Osteoblast (primary cell): ENCODE results near the gene TMEM181. TPM values are rescaled to one million over a fixed set of nuclear protein-coding genes. Genes with fewer than 3 reads are reported as not detected.

Experiments
- DNase-seq: peaks from one replicate; pipeline ENCODE4 v3.0.0; 2011; ENCODE audit warnings: low spot score, mixed read lengths; ENCODE audit not compliant: insufficient read length; ENCODE audit errors: missing footprints
- H2AFZ ChIP-seq: 2 replicates; pipeline ENCODE4 v1.6.0; 2011; ENCODE audit warnings: mild to moderate bottlenecking, low read length
- H3K27ac ChIP-seq: 2 replicates; pipeline ENCODE4 v1.5.1; 2011; ENCODE audit warnings: mild to moderate bottlenecking, low read depth, low read length, moderate library complexity
- H3K27me3 ChIP-seq: 2 replicates; pipeline ENCODE4 v1.6.0; 2012; ENCODE audit warnings: mild to moderate bottlenecking, control low read depth, inconsistent platforms, low read length, moderate library complexity; ENCODE audit not compliant: insufficient read depth
- H3K36me3 ChIP-seq: 2 replicates; pipeline ENCODE4 v1.5.1; 2011; ENCODE audit warnings: mild to moderate bottlenecking, low read length, control low read depth, moderate library complexity; ENCODE audit not compliant: insufficient read depth
- H3K4me1 ChIP-seq: 2 replicates; pipeline ENCODE4 v1.5.1; 2011; ENCODE audit warnings: mild to moderate bottlenecking, low read length, control low read depth, moderate library complexity; ENCODE audit not compliant: insufficient read depth
- H3K4me2 ChIP-seq: 2 replicates; pipeline ENCODE4 v1.6.0; 2011; ENCODE audit warnings: mild to moderate bottlenecking, low read length; ENCODE audit not compliant: insufficient read depth
- H3K4me3 ChIP-seq: fragments of 200-600 bp; sonication (generic); 3 replicates; pipeline ENCODE4 v1.5.1; 2012; ENCODE audit warnings: mild to moderate bottlenecking, low read length, inconsistent platforms; ENCODE audit not compliant: insufficient read depth
- H3K79me2 ChIP-seq: 2 replicates; pipeline ENCODE4 v1.6.0; 2012; ENCODE audit warnings: mild to moderate bottlenecking, low read length, control low read depth, inconsistent platforms; ENCODE audit not compliant: insufficient read depth
- H3K9me3 ChIP-seq: 2 replicates; pipeline ENCODE4 v1.5.1; 2011; ENCODE audit warnings: low read depth, low read length, control low read depth
- H4K20me1 ChIP-seq: 2 replicates; pipeline ENCODE4 v1.6.0; 2012; ENCODE audit warnings: mild to moderate bottlenecking, low read length, control low read depth; ENCODE audit not compliant: insufficient read depth
- CTCF ChIP-seq: IDR thresholded peaks from 2 replicates; pipeline ENCODE4 v1.5.1; 2011; ENCODE audit warnings: mild to moderate bottlenecking, low read depth, low read length, moderate library complexity; ENCODE audit errors: extremely low read depth
- total RNA-seq: library from RNA; depleted of rRNA; stranded (reverse); fragments of >200 nt; gene quantifications from 2 replicates; pipeline ENCODE4 v1.2.3, GENCODE V29; 2012

The TMEM181 gene
- total RNA-seq, 1 donor, result 43.8 TPM

GRCh38 chr6:158634695-158635426 lies 75.0 kb downstream of the TMEM181 start:
- H3K36me3 ChIP-seq, result peaks cover 44% of the 10 kb centered on the region
- TF ChIP-seq CTCF, result no peak
- peaks cover 29% of the 10 kb centered on the region for H3K4me1 ChIP-seq
- H3K4me3 ChIP-seq, result no peak overlapping the region
- peaks cover 36% of the 10 kb centered on the region for H3K79me2 ChIP-seq
- H3K27ac ChIP-seq, result peak overlapping the region; percentile 19
- no peaks in the 10 kb centered on the region for H3K9me3 ChIP-seq
- H4K20me1 ChIP-seq, result peaks cover 5% of the 10 kb centered on the region
- no peak for DNase-seq
- H2AFZ ChIP-seq, result no peak overlapping the region
- H3K4me2 ChIP-seq, result no peak overlapping the region
- H3K27me3 ChIP-seq, result no peaks in the 10 kb centered on the region

DNA sequence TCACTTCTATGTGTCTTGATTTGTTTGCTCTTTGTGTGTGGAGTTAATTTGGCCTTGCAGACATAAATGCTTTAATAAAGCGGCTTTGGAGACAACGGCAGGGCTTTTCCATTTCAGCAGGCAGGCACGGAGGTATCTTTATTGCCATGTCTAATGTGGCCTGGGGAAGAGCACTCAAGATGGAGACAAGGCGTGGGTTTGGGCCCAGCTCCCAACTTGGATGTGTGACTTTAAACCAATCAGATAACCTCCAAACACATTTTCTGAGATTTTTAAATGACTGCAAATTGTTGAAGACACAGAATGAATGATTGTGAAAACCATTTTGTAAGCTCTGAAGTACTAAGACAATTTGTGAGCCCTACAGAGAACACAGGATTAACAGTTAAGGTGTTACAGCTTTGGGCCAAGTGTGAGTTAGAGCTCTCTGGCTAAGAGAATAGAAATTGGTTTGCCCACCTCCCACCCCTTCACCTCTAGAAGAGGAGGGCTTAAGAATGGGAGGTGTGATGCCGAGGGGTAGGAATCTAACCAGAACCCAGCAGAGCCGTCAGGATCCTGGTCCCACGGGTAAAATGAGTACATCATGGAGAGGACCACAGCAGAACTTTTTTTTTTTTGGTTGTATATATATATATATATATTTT lies 75.7 kb downstream of the TMEM181 start:
- H3K4me1 ChIP-seq, result peaks cover 29% of the 10 kb centered on the region
- no peaks in the 10 kb centered on the region for H3K9me3 ChIP-seq
- DNase-seq, result no peak
- H3K27ac ChIP-seq, result no peak overlapping the region
- H3K27me3 ChIP-seq, result no peaks in the 10 kb centered on the region
- peaks cover 7% of the 10 kb centered on the region for H4K20me1 ChIP-seq
- no peak overlapping the region for H3K4me3 ChIP-seq
- H3K79me2 ChIP-seq, result peaks cover 43% of the 10 kb centered on the region
- no peak for TF ChIP-seq CTCF
- no peak overlapping the region for H3K4me2 ChIP-seq
- no peak overlapping the region for H2AFZ ChIP-seq
- H3K36me3 ChIP-seq, result peaks cover 49% of the 10 kb centered on the region

- H3K79me2 ChIP-seq, result peaks cover 54% of the 10 kb centered on the region
- H2AFZ ChIP-seq, result no peak overlapping the region
- no peaks in the 10 kb centered on the region for H3K27me3 ChIP-seq
- H3K27ac ChIP-seq, result no peak overlapping the region
- H3K4me2 ChIP-seq, result no peak overlapping the region
- no peak for DNase-seq
- peaks cover 23% of the 10 kb centered on the region for H3K4me1 ChIP-seq
- peaks cover 52% of the 10 kb centered on the region for H3K36me3 ChIP-seq
- peaks cover 11% of the 10 kb centered on the region for H4K20me1 ChIP-seq
- no peak overlapping the region for H3K4me3 ChIP-seq
- H3K9me3 ChIP-seq, result no peaks in the 10 kb centered on the region
- no peak for TF ChIP-seq CTCF
Measured at GRCh38 chr6:158636778-158637177, 76.9 kb downstream of the TMEM181 start.

DNA sequence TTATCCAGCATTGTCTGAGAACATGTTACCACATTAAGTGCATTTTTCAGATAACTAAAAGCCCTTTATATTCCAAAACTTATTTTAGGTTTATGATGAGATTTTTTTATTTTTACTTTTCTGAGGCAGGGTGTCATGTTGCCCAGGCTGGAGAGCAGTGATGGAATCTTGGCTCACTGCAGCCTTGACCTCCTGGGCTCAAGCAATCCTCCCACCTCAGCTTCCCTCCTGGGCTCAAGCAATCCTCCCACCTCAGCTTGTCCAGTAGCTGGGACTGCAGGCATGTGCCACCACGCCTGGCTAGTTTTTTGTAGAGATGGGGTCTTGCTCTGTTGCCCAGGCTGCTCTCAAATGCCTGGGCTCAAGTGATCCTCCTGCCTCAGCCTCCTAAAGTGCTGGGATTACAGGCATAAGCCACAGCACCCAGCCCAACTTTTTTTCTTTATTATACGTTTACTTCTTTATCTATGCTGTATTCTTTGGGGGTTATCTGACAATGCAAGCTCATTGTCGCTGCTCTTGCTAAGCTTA lies 78.5 kb downstream of the TMEM181 start:
- no peak overlapping the region for H3K4me2 ChIP-seq
- peaks cover 46% of the 10 kb centered on the region for H3K36me3 ChIP-seq
- no peak overlapping the region for H2AFZ ChIP-seq
- peak overlapping the region; percentile 2 for H3K27ac ChIP-seq
- no peak for DNase-seq
- H3K27me3 ChIP-seq, result no peaks in the 10 kb centered on the region
- peaks cover 59% of the 10 kb centered on the region for H3K79me2 ChIP-seq
- H3K4me3 ChIP-seq, result no peak overlapping the region
- TF ChIP-seq CTCF, result no peak
- H3K9me3 ChIP-seq, result no peaks in the 10 kb centered on the region
- peaks cover 29% of the 10 kb centered on the region for H3K4me1 ChIP-seq
- peaks cover 18% of the 10 kb centered on the region for H4K20me1 ChIP-seq
